Smooth muscle cell (in vitro differentiated cells): ENCODE results near the gene BSPRY. TPM values are rescaled to one million over a fixed set of nuclear protein-coding genes. Genes with fewer than 3 reads are reported as not detected.

Source experiments
- DNase-seq: peaks from one replicate; lab custom pipeline; 2025; ENCODE audit not compliant: unreplicated experiment; lab: John Stamatoyannopoulos, UW
- H2AFZ ChIP-seq: fragments of 200-600 bp; sonication (generic); 2 replicates; pipeline ENCODE4 v1.6.0; 2016; ENCODE audit warnings: antibody characterized with exemption, low read depth, mild to moderate bottlenecking
- H3F3A ChIP-seq: fragments of 200-600 bp; sonication (generic); 2 replicates; pipeline ENCODE4 v1.6.0; 2017; ENCODE audit warnings: antibody characterized with exemption, low read depth
- H3K27ac ChIP-seq: fragments of 200-600 bp; sonication (generic); 2 replicates; pipeline ENCODE4 v1.5.1; 2016; ENCODE audit warnings: low read depth, mild to moderate bottlenecking
- H3K27me3 ChIP-seq: fragments of 200-600 bp; sonication (generic); 2 replicates; pipeline ENCODE4 v1.6.1; 2016; ENCODE audit warnings: low read depth, mild to moderate bottlenecking
- H3K36me3 ChIP-seq: fragments of 200-600 bp; sonication (generic); 2 replicates; pipeline ENCODE4 v1.5.1; 2016; ENCODE audit warnings: low read depth
- H3K4me1 ChIP-seq: fragments of 200-600 bp; sonication (generic); 2 replicates; pipeline ENCODE4 v1.5.1; 2016; ENCODE audit warnings: low read depth
- H3K4me2 ChIP-seq: fragments of 200-600 bp; sonication (generic); 2 replicates; pipeline ENCODE4 v1.6.0; 2016; ENCODE audit warnings: mild to moderate bottlenecking
- H3K4me3 ChIP-seq: fragments of 200-600 bp; sonication (generic); 2 replicates; pipeline ENCODE4 v1.5.1; 2016; ENCODE audit warnings: mild to moderate bottlenecking
- H3K79me2 ChIP-seq: fragments of 200-600 bp; sonication (generic); 2 replicates; pipeline ENCODE4 v1.6.0; 2016; ENCODE audit warnings: low read depth, mild to moderate bottlenecking
- H3K9ac ChIP-seq: fragments of 200-600 bp; sonication (generic); 2 replicates; pipeline ENCODE4 v1.6.0; 2016; ENCODE audit warnings: low read depth
- H3K9me3 ChIP-seq: fragments of 200-600 bp; sonication (generic); replicated peaks from 2 replicates; pipeline ENCODE4 v1.5.1; 2016; ENCODE audit warnings: low read depth
- H4K20me1 ChIP-seq: fragments of 200-600 bp; sonication (generic); 2 replicates; pipeline ENCODE4 v1.6.0; 2016; ENCODE audit warnings: low read depth
- CTCF ChIP-seq: fragments of 200-600 bp; sonication (generic); IDR thresholded peaks from 2 replicates; pipeline ENCODE4 v1.5.1; 2017; ENCODE audit warnings: borderline replicate concordance, mild to moderate bottlenecking, antibody characterized with exemption; ENCODE audit not compliant: insufficient read depth, poor library complexity, severe bottlenecking
- WGBS: methylation state at CpG from one replicate; pipeline ENCODE4 v1.1.7; 2016; ENCODE audit warnings: low lambda C conversion rate; 5-methylcytosine and 5-hydroxymethylcytosine counted together
- polyA plus RNA-seq: library from polyadenylated mRNA; unstranded; fragments of >200 nt; fragmentation: Nextera tagmentation; extraction: Ambion mirVana; gene quantifications from 2 replicates; pipeline ENCODE4 v1.2.1, GENCODE V29; 2016
- total RNA-seq: library from RNA; depleted of rRNA; stranded (reverse); fragments of >200 nt; gene quantifications from 2 replicates; pipeline ENCODE4 v1.2.3, GENCODE V29; 2014

Gene BSPRY
- total and polyA plus RNA-seq, 2 experiments from 2014 or later = 0.27 to 0.36 TPM

GRCh38 chr9:113395000-113395861 lies 45.9 kb downstream of the BSPRY start:
- Histone ChIP-seq H3K4me3 (no peak overlapping the region), H3K79me2 (peaks cover 9% of the 10 kb centered on the region), H4K20me1 (peaks cover 30% of the 10 kb centered on the region), H3K9me3 (no peaks in the 10 kb centered on the region), H3F3A (peaks cover 5% of the 10 kb centered on the region), H3K4me1 (peaks cover 17% of the 10 kb centered on the region), H3K9ac (no peak overlapping the region), H2AFZ (no peak overlapping the region), H3K4me2 (no peak overlapping the region), H3K36me3 (no peaks in the 10 kb centered on the region), H3K27me3 (no peaks in the 10 kb centered on the region), H3K27ac (no peak overlapping the region)
- DNase-seq = no peak
- TF ChIP-seq CTCF = no peak
- 98% methylated on average over 9 of the region's 9 CpGs for WGBS

- no peak overlapping the region for H3K4me2 ChIP-seq
- no peak overlapping the region for H3K27ac ChIP-seq
- no peak for TF ChIP-seq CTCF
- no peak for DNase-seq
- H2AFZ ChIP-seq = no peak overlapping the region
- H3K9ac ChIP-seq = no peak overlapping the region
- peaks cover 8% of the 10 kb centered on the region for H3F3A ChIP-seq
- 88% methylated on average over 3 of the region's 3 CpGs for WGBS
- no peaks in the 10 kb centered on the region for H3K27me3 ChIP-seq
- H3K79me2 ChIP-seq = peaks cover 10% of the 10 kb centered on the region
- H4K20me1 ChIP-seq = peaks cover 30% of the 10 kb centered on the region
- H3K4me1 ChIP-seq = peaks cover 19% of the 10 kb centered on the region
- no peak overlapping the region for H3K4me3 ChIP-seq
- H3K36me3 ChIP-seq = no peaks in the 10 kb centered on the region
- H3K9me3 ChIP-seq = no peaks in the 10 kb centered on the region
Measured at GRCh38 chr9:113397203-113397631, 47.9 kb downstream of the BSPRY start.

- Histone ChIP-seq H4K20me1 (peaks cover 30% of the 10 kb centered on the region), H3K4me1 (peaks cover 19% of the 10 kb centered on the region), H3F3A (peaks cover 8% of the 10 kb centered on the region), H3K4me3 (no peak overlapping the region), H3K79me2 (peaks cover 10% of the 10 kb centered on the region), H3K4me2 (peak overlapping the region; percentile 71), H3K9me3 (no peaks in the 10 kb centered on the region), H2AFZ (no peak overlapping the region), H3K9ac (no peak overlapping the region), H3K36me3 (no peaks in the 10 kb centered on the region), H3K27me3 (no peaks in the 10 kb centered on the region), H3K27ac (peak overlapping the region; percentile 69)
- 29% methylated on average over 5 of the region's 5 CpGs for WGBS
- no peak for DNase-seq
- TF ChIP-seq CTCF = no peak
Measured at GRCh38 chr9:113398796-113399195, 49.5 kb downstream of the BSPRY start.
